EH (cell line): ENCODE results near the gene FAM50A.
"Not testable (repeated sequence)": the region's sequence is repeated elsewhere in the genome, so short reads cannot be mapped to it uniquely, and the experiment has no call there.

ENCODE experiments used
- DNase-seq: peaks from one replicate; pipeline ENCODE4 v3.0.0-alpha.2; 2015; ENCODE audit warnings: low read depth

Gene FAM50A, protein sequence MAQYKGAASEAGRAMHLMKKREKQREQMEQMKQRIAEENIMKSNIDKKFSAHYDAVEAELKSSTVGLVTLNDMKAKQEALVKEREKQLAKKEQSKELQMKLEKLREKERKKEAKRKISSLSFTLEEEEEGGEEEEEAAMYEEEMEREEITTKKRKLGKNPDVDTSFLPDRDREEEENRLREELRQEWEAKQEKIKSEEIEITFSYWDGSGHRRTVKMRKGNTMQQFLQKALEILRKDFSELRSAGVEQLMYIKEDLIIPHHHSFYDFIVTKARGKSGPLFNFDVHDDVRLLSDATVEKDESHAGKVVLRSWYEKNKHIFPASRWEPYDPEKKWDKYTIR

DNA sequence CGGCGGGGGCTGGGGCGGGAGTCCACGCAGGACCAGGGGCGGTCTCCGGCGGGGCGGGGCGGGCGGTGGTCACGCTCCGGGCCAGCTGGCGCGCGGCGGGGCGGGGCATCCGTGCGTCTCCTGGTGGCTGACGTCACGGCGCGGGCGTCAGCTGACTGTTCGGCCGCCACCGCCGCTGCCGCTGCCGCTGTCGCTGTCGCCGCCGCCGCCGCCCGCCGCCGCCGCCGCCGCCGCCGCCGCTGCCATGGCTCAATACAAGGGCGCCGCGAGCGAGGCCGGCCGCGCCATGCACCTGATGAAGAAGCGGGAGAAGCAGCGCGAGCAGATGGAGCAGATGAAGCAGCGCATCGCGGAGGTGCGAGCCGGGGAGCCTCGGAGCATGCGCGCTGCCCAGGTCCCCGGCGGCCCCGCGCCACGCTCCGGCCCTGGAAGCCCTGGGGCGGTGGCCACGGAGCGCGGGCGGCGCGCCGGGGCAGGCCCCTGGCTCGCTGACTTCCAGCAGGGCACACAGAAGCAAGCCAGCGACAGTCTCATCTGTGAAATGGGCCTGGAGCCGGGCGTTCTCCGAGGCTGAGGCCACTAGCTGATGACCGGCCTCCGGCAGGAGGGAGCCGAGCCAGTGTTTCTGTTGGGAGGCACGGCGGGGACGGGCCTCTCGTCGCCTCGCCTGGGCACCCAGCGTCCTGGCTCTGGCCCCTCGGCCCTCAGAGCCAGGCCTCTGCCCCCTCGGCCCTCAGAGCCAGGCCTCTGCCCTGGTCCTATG, at the start of gene FAM50A:
Gene FAM50A, plus strand, starts transcription at position 150 of the 763 bp plus-strand sequence. Its CDS starts 95 bp downstream, at position 245.
- DNase-seq: peak; percentile 74

DNA sequence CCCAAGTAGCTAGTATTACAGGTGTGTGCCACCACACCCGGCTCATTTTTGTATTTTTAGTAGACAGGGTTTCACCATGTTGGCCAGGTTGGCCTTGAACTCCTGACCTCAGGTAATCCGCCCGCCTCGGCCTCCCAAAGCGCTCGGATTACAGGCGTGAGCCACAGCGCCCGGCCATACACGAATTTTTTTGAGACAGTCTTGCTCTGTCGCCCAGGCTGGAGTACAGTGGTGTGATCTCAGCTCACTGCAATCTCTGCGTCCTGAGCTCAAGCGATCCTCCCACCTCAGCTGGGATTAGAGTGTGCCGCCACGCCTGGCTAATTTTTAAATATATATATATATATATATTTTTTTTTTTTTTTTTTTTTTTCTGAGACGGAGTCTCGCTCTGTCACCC, 47.6 kb upstream of the FAM50A start:
- DNase-seq: not testable (repeated sequence)

DNA sequence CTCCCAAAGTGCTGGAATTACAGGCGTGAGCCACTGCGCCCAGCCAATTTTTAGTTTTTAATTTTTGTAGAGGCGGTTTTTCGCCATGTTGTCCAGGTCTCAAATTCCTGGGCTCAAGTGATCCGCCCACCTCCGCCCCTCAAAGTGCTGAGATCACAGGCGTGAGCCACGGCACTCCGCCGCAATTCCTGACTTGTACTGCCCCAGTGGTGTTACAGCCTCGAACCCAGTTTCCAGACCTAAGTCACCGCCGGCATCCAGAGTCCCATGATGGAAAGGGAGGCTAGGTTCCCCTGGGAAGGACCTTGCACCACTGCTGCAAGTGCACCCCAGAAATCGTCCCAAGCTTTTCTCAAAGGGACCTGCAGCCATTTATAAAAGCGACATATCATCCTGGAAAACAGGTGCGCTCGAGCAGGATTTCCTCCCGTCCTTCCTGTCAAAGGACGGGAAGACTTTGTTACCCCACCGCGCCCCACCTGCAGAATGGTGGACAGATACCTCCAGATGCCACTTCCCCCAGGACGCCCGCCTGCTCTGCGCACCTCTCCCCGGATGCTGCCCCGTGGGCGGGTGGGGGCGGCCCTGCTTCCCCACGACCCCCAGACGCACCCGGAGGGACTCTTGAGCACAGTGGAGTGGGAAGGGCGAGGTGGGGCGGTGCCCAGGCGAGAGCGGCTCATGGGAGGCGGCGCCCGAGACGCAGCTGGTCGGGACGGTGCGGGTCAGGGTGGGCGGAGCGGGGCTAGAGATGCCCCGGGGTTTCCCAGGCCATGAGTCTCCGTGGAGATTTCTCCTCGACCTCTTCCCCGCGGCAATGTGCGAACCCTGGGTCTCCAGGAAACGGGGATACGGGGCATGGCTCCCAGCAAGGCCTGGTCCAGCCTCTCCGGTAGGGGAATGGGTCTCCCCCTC, 46.7 kb upstream of the FAM50A start:
- peak; percentile 76 for DNase-seq

DNA sequence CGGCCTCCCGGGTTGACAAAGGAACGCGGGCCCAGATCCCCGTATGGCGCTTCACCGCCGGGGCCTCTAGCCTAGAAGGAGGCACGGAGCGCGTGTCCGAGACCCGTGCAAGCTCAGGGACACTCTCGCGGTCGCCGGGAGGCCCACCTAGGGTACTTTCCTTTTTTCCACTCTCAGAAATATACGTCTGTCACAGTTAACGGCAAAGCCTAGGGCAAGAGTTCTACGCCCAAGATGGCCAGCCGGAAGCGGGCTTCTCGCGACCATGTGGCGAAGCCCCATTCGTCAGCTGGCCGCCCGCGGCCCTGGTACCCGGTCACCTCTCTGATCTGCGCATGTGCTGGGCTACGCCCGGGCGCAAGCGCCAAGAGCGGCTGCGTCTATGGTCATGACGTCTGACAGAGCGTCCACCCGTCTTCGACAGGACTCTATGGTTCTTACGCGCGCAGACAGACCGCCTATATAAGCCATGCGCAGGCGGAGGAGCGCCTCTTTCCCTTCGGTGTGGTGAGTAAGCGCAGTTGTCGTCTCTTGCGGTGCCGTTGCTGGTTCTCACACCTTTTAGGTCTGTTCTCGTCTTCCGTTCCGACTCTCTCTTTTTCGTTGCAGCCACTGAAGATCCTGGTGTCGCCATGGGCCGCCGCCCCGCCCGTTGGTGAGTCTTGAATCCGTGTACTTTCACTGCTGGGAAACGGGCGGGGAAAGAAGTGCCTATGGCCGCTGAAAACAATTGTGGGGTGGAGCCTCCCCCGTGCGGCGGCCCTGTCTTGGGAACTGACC, 45.9 kb upstream of the FAM50A start, which contains the start of gene RPL10:
Gene RPL10, plus strand, starts transcription at position 490 of the 780 bp plus-strand sequence. Its CDS starts 143 bp downstream, at position 633.
- peak; percentile 96 for DNase-seq

DNA sequence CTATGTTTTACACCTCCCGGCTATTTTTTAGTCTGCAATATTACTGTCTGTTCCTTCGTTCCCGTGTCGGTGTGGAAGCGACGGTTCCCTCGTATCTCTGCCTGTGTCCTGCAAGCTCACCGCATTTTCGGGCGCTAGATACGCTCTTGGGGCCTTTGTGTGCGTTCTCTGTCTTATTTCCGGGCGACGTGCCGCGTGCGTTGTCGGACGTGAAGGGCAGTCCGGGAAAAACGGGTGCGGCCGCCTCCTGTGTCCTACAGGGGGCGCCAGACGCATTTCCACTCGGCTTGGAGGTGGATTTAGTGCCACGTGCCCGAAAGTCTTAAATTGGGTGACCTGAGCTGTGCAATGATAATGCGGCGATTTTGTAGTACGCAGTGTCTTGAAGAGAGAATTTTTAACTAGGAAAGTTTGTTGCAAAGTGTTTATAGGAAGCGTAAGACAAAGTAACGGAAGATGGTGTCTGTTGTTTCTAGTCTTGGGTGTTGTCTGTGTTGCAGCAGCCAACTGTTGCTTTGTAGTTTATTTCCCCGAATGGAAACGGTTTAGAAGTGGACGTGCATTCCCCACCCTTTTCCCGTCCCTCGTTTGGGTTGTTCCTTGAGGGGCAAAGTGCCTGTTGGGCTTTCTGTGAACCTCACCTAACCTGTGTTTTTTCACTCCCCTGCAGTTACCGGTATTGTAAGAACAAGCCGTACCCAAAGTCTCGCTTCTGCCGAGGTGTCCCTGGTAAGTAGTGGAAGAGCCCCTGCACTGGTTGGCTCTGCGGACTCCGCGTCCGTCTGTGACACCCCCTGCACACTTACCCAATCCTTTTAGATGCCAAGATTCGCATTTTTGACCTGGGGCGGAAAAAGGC, 45.0 kb upstream of the FAM50A start:
- peak; percentile 84 for DNase-seq

DNA sequence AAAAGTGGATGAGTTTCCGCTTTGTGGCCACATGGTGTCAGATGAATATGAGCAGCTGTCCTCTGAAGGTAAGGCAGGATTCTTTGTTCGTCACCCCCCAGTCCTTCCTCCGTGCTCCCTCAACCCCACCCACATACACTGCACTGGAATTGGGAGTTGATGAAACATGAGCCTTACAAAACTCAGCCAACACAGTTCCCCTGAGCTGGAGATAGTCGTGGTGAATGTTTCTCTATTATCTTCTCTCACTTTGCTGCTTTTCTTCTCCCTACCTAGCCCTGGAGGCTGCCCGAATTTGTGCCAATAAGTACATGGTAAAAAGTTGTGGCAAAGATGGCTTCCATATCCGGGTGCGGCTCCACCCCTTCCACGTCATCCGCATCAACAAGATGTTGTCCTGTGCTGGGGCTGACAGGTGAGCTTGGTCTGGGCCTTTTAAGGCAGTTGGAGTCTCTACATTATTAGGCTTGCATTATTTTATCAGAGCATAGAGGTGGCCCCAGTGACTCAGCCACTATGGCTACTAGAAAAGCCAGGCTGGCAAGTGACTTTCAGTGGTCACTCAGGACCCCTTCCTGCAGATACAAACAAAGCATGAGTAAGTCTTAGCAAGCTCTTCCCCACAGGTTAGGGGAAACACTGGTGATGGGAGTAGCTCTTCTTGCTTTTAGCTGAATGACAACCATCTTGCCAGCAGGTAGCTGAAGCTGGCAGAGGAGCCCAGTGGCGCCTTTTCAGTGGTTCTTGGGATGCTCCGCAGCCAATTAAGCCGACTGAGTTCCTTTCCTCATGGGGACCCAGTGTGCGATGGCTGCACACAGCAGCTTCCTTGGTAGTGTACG, 44.2 kb upstream of the FAM50A start:
- peak; percentile 27 for DNase-seq

DNA sequence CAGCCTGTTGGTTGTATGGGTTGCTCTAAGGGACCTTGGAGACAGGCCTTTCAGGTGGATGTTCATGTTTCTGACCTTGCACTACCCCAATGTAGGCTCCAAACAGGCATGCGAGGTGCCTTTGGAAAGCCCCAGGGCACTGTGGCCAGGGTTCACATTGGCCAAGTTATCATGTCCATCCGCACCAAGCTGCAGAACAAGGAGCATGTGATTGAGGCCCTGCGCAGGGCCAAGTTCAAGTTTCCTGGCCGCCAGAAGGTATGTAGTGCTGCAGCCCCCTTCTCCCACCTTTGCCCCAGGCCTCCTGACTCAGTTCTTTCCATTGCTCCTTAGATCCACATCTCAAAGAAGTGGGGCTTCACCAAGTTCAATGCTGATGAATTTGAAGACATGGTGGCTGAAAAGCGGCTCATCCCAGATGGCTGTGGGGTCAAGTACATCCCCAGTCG, 43.5 kb upstream of the FAM50A start:
- not testable (repeated sequence) for DNase-seq

DNA sequence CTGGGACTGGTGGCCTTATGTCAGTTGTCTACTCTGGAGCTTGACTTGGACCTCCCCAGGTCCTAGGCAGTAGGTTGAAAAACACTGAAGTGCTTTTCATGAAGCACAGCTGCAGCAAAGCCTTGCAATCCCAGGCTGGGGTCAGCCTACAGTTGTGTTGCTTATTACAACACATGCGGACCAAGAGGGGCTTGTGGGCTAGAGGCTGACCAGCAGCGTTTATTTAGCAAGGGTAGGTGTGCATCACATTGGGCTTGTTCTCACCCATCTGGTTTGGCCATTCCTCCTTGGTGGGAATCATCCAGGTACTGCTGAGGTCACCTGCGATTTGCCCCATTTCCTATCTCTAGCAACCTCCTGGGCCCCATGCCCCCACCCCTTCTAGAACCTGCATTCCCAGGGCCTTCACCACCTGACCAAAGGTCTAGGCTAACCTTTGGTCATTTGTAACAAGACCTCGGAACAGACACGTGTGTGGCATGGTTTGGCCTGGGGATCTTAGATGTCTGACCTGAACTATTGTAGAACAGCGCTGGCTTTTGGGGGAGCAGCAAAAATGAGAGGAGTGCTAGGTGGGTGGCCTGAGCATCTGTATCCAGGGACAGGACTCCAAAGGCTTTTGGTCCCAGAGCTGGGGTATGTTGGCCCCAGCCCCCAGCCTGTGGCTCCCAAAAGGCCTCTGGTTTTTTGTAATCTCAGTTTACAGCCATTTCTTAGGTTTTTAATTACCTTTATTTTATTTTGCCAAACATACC, 42.7 kb upstream of the FAM50A start:
- peak; percentile 43 for DNase-seq

DNA sequence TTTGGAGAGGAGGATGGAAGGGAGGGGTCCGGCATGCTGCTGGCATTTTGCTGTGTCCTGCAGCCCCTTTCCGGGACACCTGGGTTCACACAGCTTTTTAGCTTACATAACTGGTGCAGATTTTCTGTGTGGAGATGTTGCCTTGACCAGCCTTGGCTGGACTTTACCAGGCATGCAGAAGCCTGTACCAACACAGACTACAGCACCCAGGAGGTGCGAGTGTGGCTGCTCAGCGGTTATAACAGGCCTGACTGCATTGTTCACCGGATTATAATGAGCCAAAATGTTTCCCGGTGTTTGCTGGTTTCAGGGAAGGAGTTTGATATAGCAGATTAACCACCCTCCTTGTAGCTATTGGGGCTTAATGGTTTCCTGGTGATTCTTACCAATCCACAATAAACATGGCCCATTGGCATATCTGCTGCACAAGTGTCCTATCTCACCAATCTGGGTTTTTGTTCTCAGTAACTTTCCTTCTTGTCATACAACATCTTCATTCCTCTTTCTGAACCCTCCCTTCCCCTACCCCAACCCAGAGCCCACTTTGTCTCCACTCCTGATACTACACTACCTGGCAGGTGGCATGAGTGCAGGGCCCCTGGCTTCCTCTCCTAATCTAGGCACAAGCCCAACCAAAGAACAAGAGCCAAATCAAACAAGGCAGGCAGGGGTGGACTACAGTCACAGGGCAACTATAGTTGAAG, 41.9 kb upstream of the FAM50A start:
- peak; percentile 37 for DNase-seq

DNA sequence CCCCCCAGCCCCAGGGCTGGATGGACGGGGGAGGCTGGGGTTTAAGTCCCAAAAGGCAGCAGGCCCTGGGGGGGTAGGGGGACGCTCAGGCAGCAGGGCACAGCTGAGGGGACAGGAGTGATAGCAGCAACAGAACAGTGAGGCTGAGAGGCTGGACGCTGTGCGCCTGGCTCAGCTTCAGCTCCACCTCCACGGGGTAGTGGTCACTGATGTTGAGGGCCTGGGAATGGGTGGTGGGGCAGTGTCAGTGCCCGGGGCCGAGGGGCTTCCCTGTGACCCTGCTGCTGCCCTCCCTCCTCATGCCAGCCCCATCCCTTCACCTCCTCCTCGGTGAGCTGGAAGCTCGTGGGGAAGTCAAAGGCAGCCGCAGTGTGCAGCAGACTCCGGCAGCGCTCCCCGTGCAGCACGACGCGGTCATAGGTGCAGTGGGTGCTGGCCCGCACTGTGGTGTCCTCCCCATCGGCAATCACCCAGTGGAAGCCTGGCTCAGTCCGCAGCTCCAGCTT, 41.3 kb upstream of the FAM50A start:
- DNase-seq: no peak

DNA sequence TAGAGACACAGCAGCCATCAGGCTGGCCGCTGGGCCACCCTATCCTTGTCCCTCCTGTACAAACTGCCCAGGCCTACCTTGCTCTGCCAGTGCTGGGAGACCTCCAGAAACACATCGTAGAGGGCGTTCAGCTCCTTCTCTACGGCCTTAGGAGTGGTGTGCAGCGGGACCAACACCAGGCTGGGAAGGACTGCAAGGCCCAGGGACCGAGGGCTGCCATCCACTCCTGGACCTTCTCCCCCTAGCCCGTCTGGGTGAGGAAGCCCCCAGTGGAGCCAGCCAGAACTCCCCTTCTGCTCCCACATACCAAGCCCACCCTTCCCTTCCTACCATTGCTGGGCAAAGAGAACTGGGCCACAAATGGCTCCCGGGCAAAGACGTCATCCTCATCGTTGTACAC, 40.7 kb upstream of the FAM50A start:
- DNase-seq: no peak

DNA sequence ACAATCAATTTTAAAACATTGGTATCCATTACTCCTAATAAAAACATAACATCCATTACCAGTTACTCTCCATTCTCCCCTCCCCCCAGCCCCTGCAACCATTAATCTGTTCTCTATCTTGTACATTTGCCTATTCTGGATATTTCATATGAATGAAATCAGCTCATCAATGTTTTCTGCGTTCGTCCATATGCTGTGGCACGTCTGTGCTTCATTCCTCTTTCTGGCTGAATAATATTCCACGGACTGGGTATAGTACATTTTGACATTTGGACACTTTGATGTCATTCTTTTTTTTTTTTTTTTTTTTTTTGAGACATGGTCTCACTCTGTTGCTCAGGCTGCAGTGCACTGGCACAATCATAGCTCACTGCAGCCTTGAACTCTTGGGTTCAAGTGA, 40.1 kb upstream of the FAM50A start:
- no peak for DNase-seq

DNA sequence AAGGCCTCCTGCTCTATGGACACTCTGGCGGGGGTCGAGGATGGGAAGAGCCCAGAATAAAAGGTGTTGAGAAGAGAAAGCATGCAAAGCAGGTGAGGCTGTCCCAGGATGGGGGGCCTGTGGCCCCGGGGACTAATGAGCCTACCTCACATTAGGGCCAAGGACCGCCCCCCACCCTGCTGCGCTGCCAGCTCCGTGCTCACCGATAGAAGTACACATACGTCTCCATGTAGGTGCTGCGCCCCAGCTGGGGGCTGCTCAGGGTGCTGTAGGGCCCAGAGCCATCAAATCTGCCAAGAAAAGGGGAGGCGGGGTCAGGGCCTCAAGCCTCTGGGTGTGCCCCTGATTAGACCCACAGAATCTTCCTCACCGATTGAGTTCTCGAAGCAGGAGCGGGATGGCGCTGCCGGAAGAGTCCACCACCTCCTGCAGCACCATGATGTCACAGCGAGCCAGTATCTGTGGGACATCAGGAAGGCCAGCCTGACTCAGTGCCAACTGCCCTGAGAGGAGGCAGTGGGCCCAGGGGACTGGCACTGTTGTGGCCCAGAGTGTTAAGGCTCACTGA, 39.2 kb upstream of the FAM50A start:
- no peak for DNase-seq

DNA sequence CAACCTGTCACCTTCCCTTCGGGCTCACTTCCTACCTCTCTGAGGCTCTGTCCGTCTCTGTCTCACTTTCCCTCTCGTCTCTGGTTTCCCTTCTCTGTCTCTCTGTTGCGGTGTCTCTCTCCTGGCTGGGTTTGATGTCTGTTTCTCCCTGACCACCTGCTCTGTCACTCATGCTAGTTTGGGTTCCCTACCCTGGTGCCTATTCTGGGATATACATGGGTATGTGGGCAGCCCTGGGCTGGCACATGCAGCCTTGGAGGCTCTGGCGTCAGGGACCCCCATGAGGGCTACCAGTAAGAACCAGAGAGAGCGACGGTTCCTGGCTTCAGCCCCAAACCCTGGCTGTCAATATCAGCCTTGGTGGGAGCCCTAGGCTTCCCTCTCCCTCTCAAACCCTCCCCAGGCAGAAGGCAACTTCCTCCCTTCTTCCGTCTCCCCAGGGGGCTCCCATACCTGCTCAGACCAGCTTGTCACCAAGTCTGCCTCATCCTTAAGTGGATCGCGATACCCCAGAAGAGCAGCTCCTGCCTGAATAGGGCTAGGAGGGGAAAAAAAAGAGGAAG, 35.2 kb upstream of the FAM50A start:
- no peak for DNase-seq

DNA sequence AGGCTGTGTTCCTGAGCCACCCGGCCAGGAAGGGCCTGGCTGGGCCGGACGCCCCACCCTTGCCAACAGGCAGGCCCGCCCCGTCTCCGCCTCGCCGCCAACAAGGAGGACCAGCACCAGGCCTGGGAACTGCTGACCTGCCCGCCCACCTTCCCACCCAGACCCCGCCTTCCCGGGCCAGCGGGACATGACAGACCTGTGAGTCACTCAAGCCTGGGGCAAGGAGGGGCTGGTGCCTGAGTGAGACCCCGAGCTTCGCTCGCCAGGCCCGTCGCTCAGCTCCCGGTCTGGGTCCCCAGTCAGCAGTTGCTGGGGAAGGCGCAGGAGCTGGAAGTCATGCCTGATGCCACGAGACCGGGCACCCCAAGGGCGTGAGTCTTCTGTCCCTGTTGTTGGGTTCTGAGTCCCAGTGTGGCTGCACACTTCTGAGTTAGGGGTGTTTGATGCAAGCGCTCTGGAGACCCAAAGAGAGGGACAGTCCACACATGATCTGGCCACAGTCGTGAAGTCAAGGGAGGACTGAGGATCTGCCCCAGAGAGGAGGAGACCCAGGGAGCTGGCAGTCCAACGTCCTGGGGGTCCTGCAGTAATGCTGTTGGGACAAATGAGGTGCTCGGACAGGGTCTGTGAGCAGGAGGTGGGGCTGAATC, 34.6 kb upstream of the FAM50A start, which contains the start of gene DNASE1L1:
Gene DNASE1L1, minus strand, starts transcription at position 33 of the 650 bp plus-strand sequence. CDS start 3,686 bp downstream, outside the sequence.
- DNase-seq: peak; percentile 91

DNA sequence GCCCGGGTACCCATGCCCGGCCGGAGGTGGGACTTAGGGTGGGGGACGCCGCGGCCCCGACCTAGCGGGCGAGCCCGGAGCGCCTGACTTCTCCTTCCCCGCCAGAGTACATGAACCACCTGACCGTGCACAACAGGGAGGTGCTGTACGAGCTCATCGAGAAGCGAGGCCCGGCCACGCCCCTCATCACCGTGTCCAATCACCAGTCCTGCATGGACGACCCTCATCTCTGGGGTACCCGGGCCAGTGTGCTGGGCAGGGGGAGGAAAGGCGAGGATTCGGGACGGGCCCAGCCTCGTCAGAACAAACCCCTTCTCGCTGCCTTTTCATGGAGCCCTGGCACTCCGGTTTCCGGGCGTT, 32.0 kb upstream of the FAM50A start:
- peak; percentile 49 for DNase-seq
